ENCODE measurements around the gene FUZ. TPM values are rescaled to one million over a fixed set of nuclear protein-coding genes. Genes with fewer than 3 reads are reported as not detected.
A peak's percentile ranks its signal among the peaks of the same experiment; 100 is the strongest.

The FUZ gene
- total and polyA plus RNA-seq, 2 donors: 13.3 to 29.0 TPM

GRCh38 chr19:49855676-49856573, 42.8 kb upstream of the FUZ start:
- Histone ChIP-seq H3K4me1 (ENCODE audit: insufficient read depth) (no peaks in the 10 kb centered on the region), H3K36me3 (ENCODE audit: insufficient read depth) (peaks cover 3% of the 10 kb centered on the region), H3K27ac (ENCODE audit: low read depth) (no peak overlapping the region), H3K4me3 (ENCODE audit: low read depth, low read length) (no peak overlapping the region)
- no peak for DNase-seq (ENCODE audit: extremely low spot score)
- WGBS: 84% methylated on average over 21 of the region's 21 CpGs

- H3K4me3 ChIP-seq (ENCODE audit: low read depth, low read length): no peak overlapping the region
- WGBS: 90% methylated on average over 12 of the region's 12 CpGs
- peaks cover under 1% of the 10 kb centered on the region for H3K36me3 ChIP-seq (ENCODE audit: insufficient read depth)
- H3K4me1 ChIP-seq (ENCODE audit: insufficient read depth): no peaks in the 10 kb centered on the region
- no peak for DNase-seq (ENCODE audit: extremely low spot score)
- H3K27ac ChIP-seq (ENCODE audit: low read depth): no peak overlapping the region
Measured at GRCh38 chr19:49855277-49855675, 42.2 kb upstream of the FUZ start.

- H3K4me3 ChIP-seq (ENCODE audit: low read depth, low read length): no peak overlapping the region
- no peak overlapping the region for H3K27ac ChIP-seq (ENCODE audit: low read depth)
- no peak for DNase-seq (ENCODE audit: extremely low spot score)
- H3K36me3 ChIP-seq (ENCODE audit: insufficient read depth): no peaks in the 10 kb centered on the region
- WGBS: 88% methylated on average over 39 of the region's 39 CpGs
- H3K4me1 ChIP-seq (ENCODE audit: insufficient read depth): no peaks in the 10 kb centered on the region
Measured at GRCh38 chr19:49854378-49855263, 41.5 kb upstream of the FUZ start.

DNA sequence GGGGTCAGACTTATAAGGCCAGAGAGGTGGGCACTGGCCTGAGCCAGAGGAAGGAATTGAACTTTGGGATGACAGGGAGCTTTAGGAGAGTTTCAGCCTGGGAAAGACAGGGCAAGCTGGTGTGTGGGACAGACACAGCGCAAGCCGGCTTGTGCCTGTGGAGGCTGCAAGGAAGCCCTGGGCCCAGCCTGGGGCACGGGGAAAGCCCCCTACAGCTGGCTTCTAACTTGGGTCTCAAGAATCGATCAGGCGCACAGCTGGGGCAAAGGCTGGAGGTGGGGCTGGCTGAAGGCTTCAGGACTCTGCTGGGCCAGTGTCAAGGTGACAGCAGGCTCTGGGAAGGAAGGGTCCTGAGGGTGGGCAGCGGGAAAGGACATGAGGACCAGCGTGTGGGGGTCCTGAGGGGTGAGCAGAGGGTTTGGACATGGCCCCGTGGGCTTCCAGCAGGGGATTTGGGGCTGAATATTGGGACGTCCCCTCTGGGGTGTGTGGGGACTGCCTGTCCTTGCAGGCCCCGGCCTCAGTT, 40.8 kb upstream of the FUZ start:
- Histone ChIP-seq H3K36me3 (ENCODE audit: insufficient read depth) (no peaks in the 10 kb centered on the region), H3K4me1 (ENCODE audit: insufficient read depth) (no peaks in the 10 kb centered on the region), H3K27ac (ENCODE audit: low read depth) (no peak overlapping the region), H3K4me3 (ENCODE audit: low read depth, low read length) (no peak overlapping the region)
- WGBS: 84% methylated on average over 10 of the region's 10 CpGs
- no peak for DNase-seq (ENCODE audit: extremely low spot score)

DNA sequence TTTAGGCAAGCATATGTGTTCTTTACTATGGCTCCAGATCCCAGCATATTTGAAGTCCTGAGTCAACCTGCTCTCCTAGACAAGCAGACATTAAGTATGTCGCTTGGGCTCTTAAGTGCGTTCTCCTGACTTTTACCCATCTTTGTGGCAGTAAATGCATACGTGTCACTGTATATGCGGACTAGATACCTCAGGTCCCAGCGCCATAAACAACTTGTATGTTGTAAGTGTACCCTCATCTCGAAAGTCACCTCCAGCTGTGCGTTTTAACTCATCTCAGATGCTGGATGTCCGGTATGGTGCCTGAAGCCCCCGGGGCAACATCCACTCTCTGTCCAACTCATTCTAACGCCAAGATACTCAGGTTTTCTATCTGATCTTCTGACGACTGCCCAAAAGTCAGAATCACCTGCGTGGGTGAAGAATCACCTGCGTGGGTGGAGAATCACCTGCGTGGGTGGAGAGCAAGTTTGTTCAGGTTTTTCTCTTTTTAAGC, 39.6 kb upstream of the FUZ start:
- DNase-seq (ENCODE audit: extremely low spot score): no peak
- WGBS: 70% methylated on average over 14 of the region's 14 CpGs
- H3K36me3 ChIP-seq (ENCODE audit: insufficient read depth): no peaks in the 10 kb centered on the region
- no peak overlapping the region for H3K27ac ChIP-seq (ENCODE audit: low read depth)
- no peaks in the 10 kb centered on the region for H3K4me1 ChIP-seq (ENCODE audit: insufficient read depth)
- peak overlapping the region; percentile 98 for H3K4me3 ChIP-seq (ENCODE audit: low read depth, low read length)

GRCh38 chr19:49851456-49852259, 38.6 kb upstream of the FUZ start:
- peak overlapping the region; percentile 98 for H3K4me3 ChIP-seq (ENCODE audit: low read depth, low read length)
- WGBS: under 1% methylated on average over 78 of the region's 78 CpGs
- DNase-seq (ENCODE audit: extremely low spot score): no peak

GRCh38 chr19:49850487-49851342, 37.6 kb upstream of the FUZ start, which contains the start of gene PTOV1:
PTOV1 (plus strand) TSS chr19:49851159.
- Histone ChIP-seq H3K4me1 (ENCODE audit: insufficient read depth) (no peaks in the 10 kb centered on the region), H3K36me3 (ENCODE audit: insufficient read depth) (no peaks in the 10 kb centered on the region)
- 1% methylated on average over 98 of the region's 98 CpGs for WGBS

More at GRCh38 chr19:49851456-49852259, 38.6 kb upstream of the FUZ start:
- no peaks in the 10 kb centered on the region for H3K36me3 ChIP-seq (ENCODE audit: insufficient read depth)
- H3K27ac ChIP-seq (ENCODE audit: low read depth): peak overlapping the region; percentile 94
- no peaks in the 10 kb centered on the region for H3K4me1 ChIP-seq (ENCODE audit: insufficient read depth)

DNA sequence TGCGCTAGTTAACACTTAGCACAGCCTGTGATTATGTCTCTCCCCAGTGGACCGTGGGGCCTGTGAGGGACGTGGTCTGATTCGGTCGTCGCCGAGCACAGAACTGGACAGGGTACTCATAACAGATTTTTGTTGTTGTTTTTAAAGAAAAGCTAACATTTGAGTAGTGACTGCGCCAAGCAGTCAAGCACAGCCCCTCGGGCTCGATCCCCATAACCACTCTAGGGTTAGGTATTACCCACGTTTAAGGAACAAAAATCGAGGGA, 37.1 kb upstream of the FUZ start:
- no peak for DNase-seq (ENCODE audit: extremely low spot score)
- Histone ChIP-seq H3K27ac (ENCODE audit: low read depth) (peak overlapping the region; percentile 94), H3K4me3 (ENCODE audit: low read depth, low read length) (peak overlapping the region; percentile 98), H3K36me3 (ENCODE audit: insufficient read depth) (no peaks in the 10 kb centered on the region), H3K4me1 (ENCODE audit: insufficient read depth) (no peaks in the 10 kb centered on the region)
- WGBS: 67% methylated on average over 12 of the region's 12 CpGs

More at GRCh38 chr19:49850487-49851342, 37.6 kb upstream of the FUZ start, which contains the start of gene PTOV1:
- peak within 1 kb of the TSS; percentile 94 for H3K27ac ChIP-seq (ENCODE audit: low read depth)
- peak within 1 kb of the TSS; percentile 98 for H3K4me3 ChIP-seq (ENCODE audit: low read depth, low read length)
- DNase-seq (ENCODE audit: extremely low spot score): peak; percentile 74

GRCh38 chr19:49849433-49850220, 36.5 kb upstream of the FUZ start:
- no peaks in the 10 kb centered on the region for H3K4me1 ChIP-seq (ENCODE audit: insufficient read depth)
- no peak for DNase-seq (ENCODE audit: extremely low spot score)
- H3K4me3 ChIP-seq (ENCODE audit: low read depth, low read length): peak overlapping the region; percentile 98
- H3K36me3 ChIP-seq (ENCODE audit: insufficient read depth): no peaks in the 10 kb centered on the region
- WGBS: 93% methylated on average over 15 of the region's 15 CpGs
- no peak overlapping the region for H3K27ac ChIP-seq (ENCODE audit: low read depth)

GRCh38 chr19:49848938-49849337, 35.8 kb upstream of the FUZ start:
- H3K27ac ChIP-seq (ENCODE audit: low read depth): no peak overlapping the region
- H3K4me3 ChIP-seq (ENCODE audit: low read depth, low read length): no peak overlapping the region
- WGBS: 95% methylated on average over 3 of the region's 3 CpGs
- H3K36me3 ChIP-seq (ENCODE audit: insufficient read depth): no peaks in the 10 kb centered on the region
- H3K4me1 ChIP-seq (ENCODE audit: insufficient read depth): no peaks in the 10 kb centered on the region
- no peak for DNase-seq (ENCODE audit: extremely low spot score)

- 91% methylated on average over 10 of the region's 10 CpGs for WGBS
- Histone ChIP-seq H3K4me1 (ENCODE audit: insufficient read depth) (no peaks in the 10 kb centered on the region), H3K4me3 (ENCODE audit: low read depth, low read length) (no peak overlapping the region), H3K27ac (ENCODE audit: low read depth) (no peak overlapping the region), H3K36me3 (ENCODE audit: insufficient read depth) (no peaks in the 10 kb centered on the region)
- no peak for DNase-seq (ENCODE audit: extremely low spot score)
Measured at GRCh38 chr19:49847731-49848696, 34.9 kb upstream of the FUZ start.
